ENCODE measurements around the gene FAM131B.

FAM131B gene

DNA sequence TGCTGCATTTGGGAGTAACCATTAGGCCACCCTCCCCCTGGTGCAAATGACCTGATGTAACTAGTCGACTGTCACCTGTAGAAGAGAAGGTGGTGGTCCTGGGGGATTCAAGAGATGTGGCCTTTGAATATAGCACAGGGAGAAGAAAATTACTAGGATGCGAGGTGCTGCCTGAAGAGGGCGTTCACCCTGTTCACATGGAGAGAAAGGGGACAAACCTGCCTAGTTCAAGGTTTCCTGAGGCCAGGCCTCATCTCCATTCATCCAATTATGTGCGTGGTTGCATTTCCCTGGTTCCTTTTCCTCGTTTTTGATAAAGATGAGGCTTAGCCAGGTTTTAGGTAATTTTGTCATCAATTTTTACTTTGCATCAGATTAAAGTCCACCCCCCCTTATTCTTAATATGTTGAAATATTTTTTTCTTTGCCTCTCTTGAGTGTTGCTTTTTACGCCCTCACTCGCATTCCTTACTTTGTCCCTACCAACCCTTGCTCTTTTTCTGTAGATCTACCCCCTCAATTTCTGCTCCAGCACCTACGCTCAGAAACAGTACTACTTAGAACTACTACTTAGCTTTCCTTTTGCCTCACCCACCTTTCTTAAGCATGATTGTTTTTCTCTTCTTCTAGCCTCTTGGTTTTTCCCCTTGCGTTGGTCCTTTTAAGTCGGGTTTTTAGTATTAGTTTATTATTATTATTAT is 32.9 kb downstream of the FAM131B start:
- no peak for TF ChIP-seq CTCF (IDR thresholded peaks at IDR 0.05)

DNA sequence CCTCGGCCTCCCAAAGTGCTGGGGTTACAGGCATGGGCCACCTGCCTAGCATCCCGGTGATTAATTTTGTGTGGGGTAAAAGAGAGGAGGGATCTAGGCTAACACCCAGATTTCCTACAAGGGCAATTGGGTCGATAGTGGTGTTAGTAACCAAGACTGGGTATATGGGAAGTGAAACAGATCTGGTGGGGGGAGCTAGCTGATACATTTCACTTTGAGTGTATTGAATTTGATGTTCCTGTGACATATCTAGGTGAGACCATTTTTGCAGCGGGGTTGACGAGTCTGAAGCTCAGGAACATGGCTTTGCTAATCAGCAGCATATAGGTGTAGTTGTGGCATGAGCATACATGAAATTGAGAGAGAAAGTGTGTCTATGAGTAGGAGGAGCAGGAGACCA is 34.6 kb downstream of the FAM131B start:
- no peak for TF ChIP-seq CTCF (IDR thresholded peaks at IDR 0.05)

DNA sequence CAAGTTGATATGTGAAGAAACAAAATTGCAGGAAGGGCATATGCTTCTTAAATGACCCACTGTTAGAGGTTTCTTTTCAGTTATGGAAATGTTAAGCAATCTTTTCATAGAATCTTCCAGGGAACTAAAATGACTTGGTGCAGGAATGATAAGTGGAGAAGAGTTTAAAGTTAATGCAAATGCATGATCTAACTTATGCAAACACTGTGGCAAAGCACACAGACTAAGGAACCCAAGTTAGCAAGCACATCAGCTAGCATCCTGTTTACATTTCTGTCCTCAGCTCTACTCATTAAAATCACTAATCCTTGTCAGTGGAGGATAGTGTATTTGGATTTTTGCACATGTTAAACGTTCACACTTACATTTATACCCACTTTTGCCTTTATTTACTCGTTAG is 37.3 kb downstream of the FAM131B start:
- no peak for TF ChIP-seq CTCF (IDR thresholded peaks at IDR 0.05)

- no peak for TF ChIP-seq CTCF (IDR thresholded peaks at IDR 0.05)
These were observed 38.9 kb downstream of the FAM131B start for GRCh38 chr7:143323653-143324052.

GRCh38 chr7:143322760-143323633 is 39.5 kb downstream of the FAM131B start:
- no peak for TF ChIP-seq CTCF (IDR thresholded peaks at IDR 0.05)

DNA sequence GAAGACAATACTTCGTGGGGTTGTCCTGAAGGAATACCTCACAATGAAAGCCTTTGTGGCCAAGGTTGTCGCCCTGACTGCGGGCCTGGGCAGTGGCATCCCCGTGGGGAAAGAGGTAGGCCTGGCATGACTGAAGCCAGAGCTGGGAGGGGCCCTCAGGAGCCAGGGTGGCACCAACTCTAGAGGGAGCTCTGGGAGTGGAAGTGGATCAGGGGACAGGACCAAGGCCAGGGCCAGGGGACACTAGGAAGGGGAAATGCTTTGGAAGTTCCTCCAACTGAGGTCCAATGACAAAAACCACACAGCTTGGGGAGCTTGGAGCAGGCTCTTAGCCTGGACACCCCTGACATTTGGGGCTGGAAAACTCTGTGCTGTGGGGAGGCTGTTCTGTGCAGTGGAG is 40.8 kb downstream of the FAM131B start:
- no peak; the same call in 1 of the 2 replicates for TF ChIP-seq CTCF (IDR thresholded peaks at IDR 0.05)

- TF ChIP-seq CTCF (IDR thresholded peaks at IDR 0.05), result no peak
These were observed 41.3 kb downstream of the FAM131B start for GRCh38 chr7:143321242-143321641.

Measured in LNCAP (cell line).